ENCODE results near the gene PAQR3. TPM values are rescaled to one million over a fixed set of nuclear protein-coding genes. Genes with fewer than 3 reads are reported as not detected.

Gene PAQR3, protein sequence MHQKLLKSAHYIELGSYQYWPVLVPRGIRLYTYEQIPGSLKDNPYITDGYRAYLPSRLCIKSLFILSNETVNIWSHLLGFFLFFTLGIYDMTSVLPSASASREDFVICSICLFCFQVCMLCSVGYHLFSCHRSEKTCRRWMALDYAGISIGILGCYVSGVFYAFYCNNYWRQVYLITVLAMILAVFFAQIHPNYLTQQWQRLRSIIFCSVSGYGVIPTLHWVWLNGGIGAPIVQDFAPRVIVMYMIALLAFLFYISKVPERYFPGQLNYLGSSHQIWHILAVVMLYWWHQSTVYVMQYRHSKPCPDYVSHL
- total RNA-seq = 10 to 100 TPM; 13.1 to 25.8 (median 18.7) TPM

DNA sequence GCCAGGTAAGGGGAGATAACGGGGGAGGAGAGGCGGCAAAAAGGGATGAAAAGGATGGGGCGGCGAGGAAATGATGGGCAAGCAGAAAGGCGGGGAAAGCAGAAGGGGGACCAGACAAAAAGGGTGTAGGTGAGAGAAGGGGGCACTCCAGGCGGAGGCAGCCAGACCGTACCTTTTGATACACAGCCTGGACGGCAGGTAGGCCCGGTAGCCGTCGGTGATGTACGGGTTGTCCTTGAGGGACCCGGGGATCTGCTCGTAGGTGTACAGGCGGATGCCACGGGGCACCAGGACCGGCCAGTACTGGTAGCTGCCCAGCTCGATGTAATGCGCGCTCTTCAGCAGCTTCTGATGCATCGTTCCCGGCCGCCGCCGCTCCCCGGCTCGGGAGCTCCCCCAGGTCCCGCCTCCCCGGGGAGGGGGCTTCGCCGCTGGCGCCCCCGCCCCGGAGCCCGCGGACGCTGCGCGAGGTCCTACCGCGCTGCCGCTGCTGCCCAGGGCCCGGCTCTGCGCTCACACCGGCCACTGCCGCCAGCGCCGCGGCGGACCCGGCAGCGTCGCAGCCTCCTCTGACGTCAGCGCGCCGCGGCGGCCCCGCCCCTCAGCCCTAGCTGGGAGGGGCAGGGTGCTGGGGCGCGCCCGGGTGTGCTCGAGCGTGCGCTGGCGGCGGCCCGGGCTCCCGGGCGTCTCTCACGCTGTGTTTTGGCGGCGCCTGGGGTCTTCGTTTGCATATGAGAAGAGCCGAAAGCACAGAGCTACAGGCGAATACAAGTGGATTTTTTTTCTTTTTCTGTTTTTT, at the start of gene PAQR3:
TSS of gene PAQR3 (minus strand) at position 571 of the 799 bp plus-strand sequence. CDS start at position 357, 214 bp downstream.
- Histone ChIP-seq H3K36me3 (no peaks in the 10 kb centered on the region), H3K4me1 (no peaks in the 10 kb centered on the region), H3K27ac (peak within 1 kb of the TSS; percentile 83 to 88), H3K4me3 (peak within 1 kb of the TSS; percentile 91 to 93 (median 92)), H3K9me3 (no peaks in the 10 kb centered on the region), H3K27me3 (no peaks in the 10 kb centered on the region)
- intact Hi-C loops (cut with DNase I; ENCODE audit: low total_unique reads) = no loop called here
- DNase-seq (ENCODE audit: low spot score in 2 of 2) = peak; percentile 64 to 79
- TF ChIP-seq POLR2AphosphoS5 (IDR thresholded peaks at IDR 0.05) (peak in 1 of 3 donors; percentile 27), POLR2A (IDR thresholded peaks at IDR 0.05) (no peak)
- TF ChIP-seq, protein P1, sequence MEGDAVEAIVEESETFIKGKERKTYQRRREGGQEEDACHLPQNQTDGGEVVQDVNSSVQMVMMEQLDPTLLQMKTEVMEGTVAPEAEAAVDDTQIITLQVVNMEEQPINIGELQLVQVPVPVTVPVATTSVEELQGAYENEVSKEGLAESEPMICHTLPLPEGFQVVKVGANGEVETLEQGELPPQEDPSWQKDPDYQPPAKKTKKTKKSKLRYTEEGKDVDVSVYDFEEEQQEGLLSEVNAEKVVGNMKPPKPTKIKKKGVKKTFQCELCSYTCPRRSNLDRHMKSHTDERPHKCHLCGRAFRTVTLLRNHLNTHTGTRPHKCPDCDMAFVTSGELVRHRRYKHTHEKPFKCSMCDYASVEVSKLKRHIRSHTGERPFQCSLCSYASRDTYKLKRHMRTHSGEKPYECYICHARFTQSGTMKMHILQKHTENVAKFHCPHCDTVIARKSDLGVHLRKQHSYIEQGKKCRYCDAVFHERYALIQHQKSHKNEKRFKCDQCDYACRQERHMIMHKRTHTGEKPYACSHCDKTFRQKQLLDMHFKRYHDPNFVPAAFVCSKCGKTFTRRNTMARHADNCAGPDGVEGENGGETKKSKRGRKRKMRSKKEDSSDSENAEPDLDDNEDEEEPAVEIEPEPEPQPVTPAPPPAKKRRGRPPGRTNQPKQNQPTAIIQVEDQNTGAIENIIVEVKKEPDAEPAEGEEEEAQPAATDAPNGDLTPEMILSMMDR (IDR thresholded peaks at IDR 0.05) = peak in 1 of 3 donors; percentile 13

DNA sequence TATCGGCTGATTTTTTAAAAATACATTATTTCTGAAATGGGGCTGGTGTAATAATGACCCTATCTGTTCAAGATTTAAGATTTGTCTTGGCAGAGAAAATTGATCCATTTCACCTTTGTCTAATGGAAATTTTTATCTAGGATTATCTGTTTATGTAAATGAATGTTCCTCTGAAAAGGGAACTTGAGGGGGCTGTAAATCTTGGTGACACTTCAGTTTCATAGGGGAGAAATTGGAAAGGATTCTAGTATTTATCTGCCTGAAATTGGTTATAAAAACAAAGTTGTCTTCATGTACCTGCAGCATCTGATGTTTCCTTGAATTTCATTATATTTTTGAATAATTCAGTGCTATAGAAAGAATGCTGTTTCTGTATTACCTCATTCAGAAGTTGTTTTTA, 48.4 kb upstream of the PAQR3 start:
- H3K27me3 ChIP-seq = no peaks in the 10 kb centered on the region
- H3K9me3 ChIP-seq = no peaks in the 10 kb centered on the region
- DNase-seq (ENCODE audit: low spot score in 2 of 2) = no peak
- H3K36me3 ChIP-seq = no peaks in the 10 kb centered on the region
- no peak overlapping the region for H3K27ac ChIP-seq
- intact Hi-C loops (cut with DNase I; ENCODE audit: low total_unique reads) = no loop called here
- no peak overlapping the region for H3K4me3 ChIP-seq
- TF ChIP-seq POLR2AphosphoS5 (IDR thresholded peaks at IDR 0.05) = no peak
- TF ChIP-seq, protein P1 (IDR thresholded peaks at IDR 0.05) = no peak
- TF ChIP-seq POLR2A (IDR thresholded peaks at IDR 0.05) = no peak
- H3K4me1 ChIP-seq = no peaks in the 10 kb centered on the region

DNA sequence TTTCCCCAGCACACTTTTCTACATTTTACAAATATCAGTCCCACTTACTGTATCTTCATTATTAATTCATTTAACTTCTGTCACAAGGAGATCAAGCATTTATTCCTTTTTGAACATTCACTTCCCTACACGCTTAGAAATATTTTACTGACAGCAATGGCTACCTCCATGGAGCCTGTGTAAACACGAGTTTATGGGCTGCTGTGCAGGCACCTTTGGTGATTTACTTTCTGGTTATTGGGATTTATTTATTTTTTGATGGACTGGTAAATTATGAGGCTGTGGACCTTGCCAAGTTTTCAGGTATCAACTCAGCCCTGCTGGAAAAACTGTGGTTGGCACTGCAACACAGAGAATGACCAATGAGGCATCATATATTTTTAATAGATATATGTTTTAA, 45.4 kb upstream of the PAQR3 start:
- H3K36me3 ChIP-seq = no peaks in the 10 kb centered on the region
- DNase-seq (ENCODE audit: low spot score in 2 of 2) = no peak
- no peak overlapping the region for H3K4me3 ChIP-seq
- H3K27ac ChIP-seq = no peak overlapping the region
- intact Hi-C loops (cut with DNase I; ENCODE audit: low total_unique reads) = no loop called here
- TF ChIP-seq POLR2A (IDR thresholded peaks at IDR 0.05) (no peak), POLR2AphosphoS5 (IDR thresholded peaks at IDR 0.05) (no peak)
- TF ChIP-seq, protein P1 (IDR thresholded peaks at IDR 0.05) = no peak
- H3K27me3 ChIP-seq = no peaks in the 10 kb centered on the region
- H3K4me1 ChIP-seq = no peaks in the 10 kb centered on the region
- H3K9me3 ChIP-seq = peaks cover 0 to 5% of the 10 kb centered on the region in 2 donors

DNA sequence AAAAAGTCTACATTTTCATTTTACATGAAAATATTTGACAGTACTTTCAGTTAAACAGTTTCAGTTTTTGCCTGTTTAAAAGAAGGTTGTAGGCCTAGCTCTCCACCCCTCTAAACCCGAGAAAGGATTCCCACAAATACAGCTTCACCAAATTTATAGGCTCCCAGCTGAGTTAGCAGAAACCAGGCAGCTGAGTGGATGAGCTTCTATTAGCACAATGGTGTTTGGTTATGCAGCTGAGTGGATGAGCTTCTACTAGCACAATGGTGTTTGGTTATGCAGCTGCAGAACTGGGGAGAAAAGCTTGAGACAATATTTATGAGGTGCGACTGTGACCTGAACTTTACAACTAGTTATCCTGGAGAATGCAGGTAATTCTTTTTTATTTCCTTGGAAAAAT, 36.6 kb upstream of the PAQR3 start:
- intact Hi-C loops (cut with DNase I; ENCODE audit: low total_unique reads) = no loop called here
- DNase-seq (ENCODE audit: low spot score in 2 of 2) = no peak
- Histone ChIP-seq H3K27ac (no peak overlapping the region), H3K4me3 (no peak overlapping the region), H3K27me3 (no peaks in the 10 kb centered on the region), H3K4me1 (no peaks in the 10 kb centered on the region), H3K36me3 (no peaks in the 10 kb centered on the region), H3K9me3 (no peaks in the 10 kb centered on the region)
- TF ChIP-seq POLR2A (IDR thresholded peaks at IDR 0.05) = no peak
- TF ChIP-seq, protein P1 (IDR thresholded peaks at IDR 0.05) = no peak
- no peak for TF ChIP-seq POLR2AphosphoS5 (IDR thresholded peaks at IDR 0.05)

DNA sequence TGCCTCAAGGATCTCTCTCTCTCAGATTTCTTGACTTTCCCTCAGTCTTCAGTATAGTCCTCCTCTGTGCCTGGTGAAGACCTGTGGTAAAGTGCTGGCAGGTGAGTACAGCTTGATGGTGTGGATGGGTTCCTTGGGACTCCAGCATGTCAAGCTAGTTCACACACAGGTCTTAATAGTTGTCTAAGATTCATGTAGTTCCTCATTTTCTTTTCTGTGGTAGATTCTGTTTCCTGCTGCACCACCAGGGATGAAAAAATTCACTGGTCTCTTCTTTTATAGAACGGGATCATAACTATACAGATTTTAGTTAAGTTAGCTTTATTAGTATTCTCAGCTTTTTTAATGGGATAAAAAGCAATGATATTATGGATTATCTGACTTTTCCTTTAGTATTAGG, 32.5 kb upstream of the PAQR3 start:
- DNase-seq (ENCODE audit: low spot score in 2 of 2) = no peak
- Histone ChIP-seq H3K4me3 (peak overlapping the region in 1 of 3 donors; percentile 13), H3K9me3 (no peaks in the 10 kb centered on the region), H3K27me3 (no peaks in the 10 kb centered on the region), H3K4me1 (no peaks in the 10 kb centered on the region), H3K36me3 (no peaks in the 10 kb centered on the region), H3K27ac (peak overlapping the region; percentile 26 to 78)
- TF ChIP-seq, protein P1 (IDR thresholded peaks at IDR 0.05) = no peak
- TF ChIP-seq POLR2AphosphoS5 (IDR thresholded peaks at IDR 0.05) = no peak
- TF ChIP-seq POLR2A (IDR thresholded peaks at IDR 0.05) = no peak
- intact Hi-C loops (cut with DNase I; ENCODE audit: low total_unique reads) = no loop called here

Data from breast epithelium (tissue), 4 donors.